HG03025 (cell line): ENCODE results near the gene KRTAP4-12.
"Not testable (repeated sequence)": the region's sequence is repeated elsewhere in the genome, so short reads cannot be mapped to it uniquely, and the experiment has no call there.

Experiments used
- ATAC-seq: cut with Tn5 transposase; IDR thresholded peaks from one replicate; pipeline ENCODE4 v1.9.1; 2021; ENCODE audit warnings: mild to moderate bottlenecking, moderate library complexity; ENCODE audit not compliant: unreplicated experiment, low FRiP score

KRTAP4-12 gene

GRCh38 chr17:41098481-41098880 lies 25.5 kb downstream of the KRTAP4-12 start:
- no peak for ATAC-seq

- ATAC-seq: no peak
These were observed 25.9 kb downstream of the KRTAP4-12 start, which contains the start of gene KRTAP4-8 for GRCh38 chr17:41098042-41098441. TSS of gene KRTAP4-8 (minus strand) at chr17:41098142. CDS start at chr17:41098084, 58 bp downstream.

- ATAC-seq: no peak
These were observed 27.9 kb downstream of the KRTAP4-12 start for GRCh38 chr17:41096055-41096454.

GRCh38 chr17:41088760-41089352 lies 35.1 kb downstream of the KRTAP4-12 start:
- not testable (repeated sequence) for ATAC-seq

- ATAC-seq: not testable (repeated sequence)
These were observed 39.7 kb downstream of the KRTAP4-12 start, which contains the start of gene KRTAP4-7 for GRCh38 chr17:41084100-41084856. TSS of gene KRTAP4-7 (plus strand) at chr17:41084150. CDS start at chr17:41084207, 57 bp downstream.

GRCh38 chr17:41083427-41083826 lies 40.6 kb downstream of the KRTAP4-12 start:
- ATAC-seq: not testable (repeated sequence)

- no peak for ATAC-seq
These were observed 41.4 kb downstream of the KRTAP4-12 start for GRCh38 chr17:41082626-41083025.

- no peak for ATAC-seq
These were observed 47.2 kb downstream of the KRTAP4-12 start for GRCh38 chr17:41076788-41077187.

GRCh38 chr17:41073676-41074075 lies 50.3 kb downstream of the KRTAP4-12 start:
- no peak for ATAC-seq
